ENCODE measurements around the gene LUC7L3.

The LUC7L3 gene

DNA sequence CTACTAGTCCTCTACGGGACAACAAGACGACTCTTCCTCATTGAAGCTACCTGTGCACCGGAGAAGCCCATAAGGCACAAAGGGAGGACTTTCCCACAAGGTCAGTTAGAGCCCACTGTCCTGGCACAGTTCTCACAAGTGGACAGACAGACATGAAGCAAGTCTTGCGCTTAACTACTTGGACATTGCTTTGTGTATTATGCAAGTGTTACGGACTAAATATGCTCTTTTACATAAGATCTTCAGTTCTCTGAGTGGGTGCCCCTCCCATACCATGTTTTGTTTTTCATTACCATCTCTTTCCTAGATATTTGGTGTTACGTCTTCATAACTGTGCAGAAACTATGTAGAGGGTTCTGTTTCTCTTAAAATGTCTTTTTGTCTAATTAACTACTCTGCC, 29.8 kb downstream of the LUC7L3 start:
- TF ChIP-seq, protein P1, sequence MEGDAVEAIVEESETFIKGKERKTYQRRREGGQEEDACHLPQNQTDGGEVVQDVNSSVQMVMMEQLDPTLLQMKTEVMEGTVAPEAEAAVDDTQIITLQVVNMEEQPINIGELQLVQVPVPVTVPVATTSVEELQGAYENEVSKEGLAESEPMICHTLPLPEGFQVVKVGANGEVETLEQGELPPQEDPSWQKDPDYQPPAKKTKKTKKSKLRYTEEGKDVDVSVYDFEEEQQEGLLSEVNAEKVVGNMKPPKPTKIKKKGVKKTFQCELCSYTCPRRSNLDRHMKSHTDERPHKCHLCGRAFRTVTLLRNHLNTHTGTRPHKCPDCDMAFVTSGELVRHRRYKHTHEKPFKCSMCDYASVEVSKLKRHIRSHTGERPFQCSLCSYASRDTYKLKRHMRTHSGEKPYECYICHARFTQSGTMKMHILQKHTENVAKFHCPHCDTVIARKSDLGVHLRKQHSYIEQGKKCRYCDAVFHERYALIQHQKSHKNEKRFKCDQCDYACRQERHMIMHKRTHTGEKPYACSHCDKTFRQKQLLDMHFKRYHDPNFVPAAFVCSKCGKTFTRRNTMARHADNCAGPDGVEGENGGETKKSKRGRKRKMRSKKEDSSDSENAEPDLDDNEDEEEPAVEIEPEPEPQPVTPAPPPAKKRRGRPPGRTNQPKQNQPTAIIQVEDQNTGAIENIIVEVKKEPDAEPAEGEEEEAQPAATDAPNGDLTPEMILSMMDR (IDR thresholded peaks at IDR 0.05; ENCODE audit: insufficient read depth, missing control alignments) = no peak
- DNase-seq (ENCODE audit: insufficient read length, low spot score) (no peak), FAIRE-seq (no peak)

DNA sequence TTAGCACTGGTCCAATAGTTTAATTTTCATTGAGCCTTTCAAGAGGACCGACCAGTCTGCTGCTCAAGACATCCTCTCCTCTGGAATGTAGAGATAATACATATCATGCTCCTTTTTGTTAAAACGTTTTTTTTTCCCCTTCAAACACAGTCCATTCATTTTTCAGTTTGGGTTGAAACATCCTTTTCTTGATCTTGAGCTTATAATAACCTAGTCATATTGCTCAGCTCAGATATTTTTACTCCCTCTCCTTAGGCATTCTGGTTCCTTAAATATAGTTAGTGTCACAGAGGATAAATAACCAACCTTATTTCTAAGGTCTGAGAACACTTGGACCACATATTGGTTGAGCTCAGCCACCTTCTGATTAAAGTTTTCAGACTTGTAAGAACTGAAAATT, 35.1 kb downstream of the LUC7L3 start:
- no peak for DNase-seq (ENCODE audit: insufficient read length, low spot score)

DNA sequence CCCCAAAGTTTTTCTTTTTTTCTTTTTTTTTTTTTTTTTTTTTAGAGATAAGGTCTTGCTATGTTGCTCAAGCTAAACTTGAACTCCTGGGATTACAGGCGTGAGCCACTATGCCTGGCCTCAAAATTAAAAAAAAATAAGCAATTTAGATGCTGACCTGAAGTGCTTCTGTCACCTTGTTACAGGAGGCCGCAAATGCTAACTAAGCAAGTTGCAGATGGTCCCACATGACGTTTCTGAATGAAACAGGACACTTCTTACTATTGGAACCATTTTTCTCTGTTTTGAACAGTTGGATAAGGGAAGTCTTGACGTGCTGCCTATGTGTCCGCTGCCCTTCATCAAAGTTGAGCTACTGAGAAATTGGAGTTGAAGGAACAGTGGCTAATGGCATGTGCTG, 39.1 kb downstream of the LUC7L3 start:
- TF ChIP-seq, protein P1 (IDR thresholded peaks at IDR 0.05; ENCODE audit: insufficient read depth, missing control alignments) = no peak
- FAIRE-seq (no peak), DNase-seq (ENCODE audit: insufficient read length, low spot score) (no peak)

More for the DNA sequence above, 35.1 kb downstream of the LUC7L3 start:
- FAIRE-seq = no peak
- TF ChIP-seq, protein P1 (IDR thresholded peaks at IDR 0.05; ENCODE audit: insufficient read depth, missing control alignments) = no peak

DNA sequence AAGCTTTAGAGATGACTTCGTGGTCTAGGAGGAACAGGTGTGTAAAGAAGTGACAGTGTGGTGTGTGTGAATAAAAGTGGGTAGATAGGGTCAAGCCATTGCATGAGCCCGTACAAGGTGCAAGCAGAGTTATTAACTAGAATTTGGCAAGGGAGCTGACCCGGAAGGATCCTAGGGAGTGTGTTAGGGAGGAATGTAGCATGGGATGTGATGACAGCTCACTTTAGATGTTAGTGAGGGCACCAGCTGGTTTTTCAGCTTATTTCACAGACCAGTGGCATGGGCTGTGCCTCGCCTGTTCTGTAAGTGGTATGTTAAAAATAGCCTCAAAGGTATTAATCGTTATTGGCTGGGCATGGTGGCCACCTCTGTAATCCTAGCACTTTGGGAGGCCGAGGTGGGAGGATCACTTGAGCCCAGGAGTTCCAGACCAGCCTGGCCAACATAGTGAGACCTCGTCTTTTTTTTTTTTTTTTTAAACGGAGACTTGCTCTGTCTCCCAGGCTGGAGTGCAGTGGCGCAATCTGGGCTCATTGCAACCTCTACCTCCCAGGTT, 39.7 kb downstream of the LUC7L3 start:
- TF ChIP-seq, protein P1 (IDR thresholded peaks at IDR 0.05; ENCODE audit: insufficient read depth, missing control alignments) = no peak
- FAIRE-seq (no peak), DNase-seq (ENCODE audit: insufficient read length, low spot score) (no peak)

DNA sequence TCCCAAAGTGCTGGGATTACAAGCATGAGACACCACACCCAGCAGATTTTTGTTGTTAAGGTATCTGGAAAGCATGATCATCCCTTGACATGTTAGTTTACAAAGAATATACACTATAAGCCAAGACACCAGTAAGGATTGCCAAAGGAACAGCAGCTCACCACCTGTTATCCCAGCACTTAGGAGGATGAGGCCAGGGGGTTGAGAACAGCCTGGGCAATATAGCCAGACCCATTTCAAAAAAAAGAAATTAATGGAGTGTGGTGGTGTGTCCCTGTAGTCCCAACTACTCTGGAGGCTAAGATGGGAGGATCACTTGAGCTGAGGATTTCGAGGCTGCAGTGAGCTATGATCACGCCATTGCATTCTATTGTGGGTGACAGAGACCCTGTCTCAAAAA, 42.8 kb downstream of the LUC7L3 start:
- TF ChIP-seq, protein P1 (IDR thresholded peaks at IDR 0.05; ENCODE audit: insufficient read depth, missing control alignments) = no peak
- no peak for FAIRE-seq
- DNase-seq (ENCODE audit: insufficient read length, low spot score) = no peak

DNA sequence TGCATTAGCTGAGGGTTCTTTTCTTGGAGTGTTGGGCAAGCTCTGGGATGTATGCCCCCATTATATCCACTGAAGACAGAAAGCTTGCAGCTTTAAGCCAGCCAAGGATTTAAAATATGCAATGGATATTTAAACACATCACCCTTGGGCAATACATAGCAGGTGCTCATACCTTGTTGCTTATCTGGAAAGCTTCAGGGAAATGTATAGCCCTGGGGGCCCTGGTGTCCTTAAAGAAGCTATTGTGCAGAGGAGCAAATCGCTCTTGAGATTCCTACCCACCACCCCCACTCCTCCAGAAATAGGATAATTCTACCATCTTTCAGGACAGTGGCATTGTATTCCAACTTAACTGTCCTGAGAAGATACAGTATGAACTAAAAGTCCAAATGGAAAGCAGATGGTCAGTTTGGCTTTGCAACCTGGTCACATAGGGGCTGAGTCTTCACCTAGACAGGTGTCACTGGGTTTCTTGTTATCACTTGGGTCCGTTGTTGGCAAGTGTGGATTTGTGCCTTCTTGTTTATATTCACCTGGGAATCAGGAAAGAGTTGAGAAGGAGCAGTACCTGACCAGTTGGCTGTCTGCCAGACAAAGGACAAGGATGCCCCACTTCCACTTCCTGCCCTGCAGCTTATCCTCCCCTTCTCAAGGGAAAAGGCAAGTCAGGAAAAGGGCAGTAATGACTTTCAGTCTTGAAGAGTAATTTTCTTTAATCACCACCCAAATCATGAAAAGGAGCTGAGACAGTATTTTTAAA, 44.5 kb downstream of the LUC7L3 start:
- DNase-seq (ENCODE audit: insufficient read length, low spot score) (no peak), FAIRE-seq (no peak)
- TF ChIP-seq, protein P1 (IDR thresholded peaks at IDR 0.05; ENCODE audit: insufficient read depth, missing control alignments) = no peak

DNA sequence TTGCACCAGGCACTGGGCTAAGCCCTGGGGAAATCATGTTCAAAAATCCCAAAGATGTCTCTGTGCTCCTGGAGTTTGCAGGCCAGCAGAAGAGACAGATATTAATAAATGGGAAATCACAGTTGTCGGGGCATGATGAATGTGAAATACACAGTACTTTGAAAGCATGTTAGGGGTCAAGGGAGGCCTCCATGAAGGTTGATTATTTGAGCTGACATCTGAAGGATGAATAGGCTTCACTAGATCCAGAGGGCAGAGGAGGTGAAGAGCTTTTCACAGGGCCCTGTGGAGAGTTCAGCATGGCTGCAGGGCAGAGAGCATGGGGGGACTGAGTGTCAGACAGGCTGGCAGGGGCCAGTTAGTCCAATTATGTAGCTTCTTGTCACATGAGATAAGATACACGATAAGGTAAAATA, 45.3 kb downstream of the LUC7L3 start:
- FAIRE-seq (no peak), DNase-seq (ENCODE audit: insufficient read length, low spot score) (no peak)
- TF ChIP-seq, protein P1 (IDR thresholded peaks at IDR 0.05; ENCODE audit: insufficient read depth, missing control alignments) = no peak
